HG03135 (cell line): Measurements from ENCODE around the gene FAM234A.

ENCODE experiments used
- ATAC-seq: cut with Tn5 transposase; IDR thresholded peaks from one replicate; pipeline ENCODE4 v1.9.1; 2021; ENCODE audit warnings: mild to moderate bottlenecking, moderate library complexity; ENCODE audit not compliant: unreplicated experiment

The FAM234A gene

DNA sequence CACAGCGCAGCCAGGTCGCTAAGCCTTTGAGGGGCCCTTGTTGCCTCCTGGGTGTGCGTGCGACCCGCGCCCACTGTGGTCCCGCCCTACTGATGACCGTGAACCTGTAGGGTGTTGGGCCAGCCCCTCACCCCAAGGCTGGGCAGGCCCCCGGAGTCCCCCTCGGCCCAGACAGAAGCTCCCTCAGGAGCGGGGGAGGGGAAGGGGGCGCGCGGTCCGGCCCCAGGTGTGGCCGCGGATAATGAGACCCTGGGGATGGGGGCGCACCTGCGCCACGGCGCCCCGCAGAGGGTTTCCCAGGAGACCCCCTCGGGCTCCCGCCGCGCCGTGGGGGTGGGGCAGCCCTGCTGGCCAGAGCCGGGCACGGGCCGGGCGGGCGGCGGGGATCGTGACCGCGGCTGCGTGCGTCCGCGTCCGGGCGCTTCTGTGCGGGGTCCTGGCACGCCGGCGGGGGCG lies 45.4 kb downstream of the FAM234A start:
- no peak for ATAC-seq

DNA sequence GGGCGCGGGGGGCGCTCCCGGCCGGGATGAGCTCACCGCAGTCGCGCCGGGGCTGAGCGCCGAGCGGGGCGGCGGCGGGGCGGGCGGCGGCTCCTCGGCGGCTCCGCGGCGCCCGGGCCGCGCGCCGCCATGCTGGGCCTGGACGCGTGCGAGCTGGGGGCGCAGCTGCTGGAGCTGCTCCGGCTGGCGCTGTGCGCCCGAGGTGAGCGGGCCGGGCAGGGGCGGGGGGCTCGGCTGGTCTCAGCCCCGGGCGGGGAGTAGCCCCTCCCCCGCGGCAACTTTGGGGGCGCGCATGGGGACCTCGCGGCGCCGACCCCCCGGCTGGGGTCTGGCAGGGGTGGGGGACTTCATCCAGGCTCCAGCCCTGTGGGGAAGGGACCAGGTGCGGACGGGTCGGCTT lies 45.9 kb downstream of the FAM234A start, which contains the start of gene ARHGDIG:
ARHGDIG (plus strand) TSS at position 40 of the 400 bp plus-strand sequence; CDS start at position 130, 90 bp downstream.
- ATAC-seq: no peak

DNA sequence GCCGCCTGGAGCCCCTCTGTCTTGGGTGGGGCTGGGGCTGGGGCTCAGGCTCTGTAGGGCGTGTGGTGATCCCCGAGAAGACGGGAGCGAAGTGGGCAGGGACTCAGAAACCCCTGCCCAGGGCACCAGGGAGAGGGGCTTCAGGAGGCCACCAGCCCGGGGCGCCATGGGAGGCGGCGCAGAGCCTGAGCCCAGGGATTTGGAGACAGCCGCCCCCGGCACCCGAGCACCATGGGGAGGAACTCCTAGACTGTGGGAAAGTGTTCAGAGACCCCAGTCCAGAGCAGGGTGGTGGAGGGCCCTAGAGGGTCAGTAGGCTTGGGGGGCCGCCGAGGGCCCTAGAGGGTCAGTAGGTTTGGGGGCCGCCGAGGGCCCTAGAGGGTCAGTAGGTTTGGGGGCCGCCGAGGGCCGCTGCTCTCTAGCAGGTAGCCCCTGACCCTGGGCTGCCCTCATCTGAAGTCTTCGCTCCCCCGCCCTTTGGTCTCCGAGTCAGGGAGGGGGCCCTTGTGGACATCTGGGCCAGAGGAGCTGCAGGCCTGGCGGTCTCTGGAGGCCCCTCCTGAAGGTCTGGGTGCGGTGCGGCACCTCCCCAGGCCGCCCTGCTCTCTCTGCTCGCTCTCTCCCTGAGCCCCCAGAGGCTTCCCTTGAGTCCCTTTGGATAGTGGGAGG lies 46.5 kb downstream of the FAM234A start:
- ATAC-seq: no peak

DNA sequence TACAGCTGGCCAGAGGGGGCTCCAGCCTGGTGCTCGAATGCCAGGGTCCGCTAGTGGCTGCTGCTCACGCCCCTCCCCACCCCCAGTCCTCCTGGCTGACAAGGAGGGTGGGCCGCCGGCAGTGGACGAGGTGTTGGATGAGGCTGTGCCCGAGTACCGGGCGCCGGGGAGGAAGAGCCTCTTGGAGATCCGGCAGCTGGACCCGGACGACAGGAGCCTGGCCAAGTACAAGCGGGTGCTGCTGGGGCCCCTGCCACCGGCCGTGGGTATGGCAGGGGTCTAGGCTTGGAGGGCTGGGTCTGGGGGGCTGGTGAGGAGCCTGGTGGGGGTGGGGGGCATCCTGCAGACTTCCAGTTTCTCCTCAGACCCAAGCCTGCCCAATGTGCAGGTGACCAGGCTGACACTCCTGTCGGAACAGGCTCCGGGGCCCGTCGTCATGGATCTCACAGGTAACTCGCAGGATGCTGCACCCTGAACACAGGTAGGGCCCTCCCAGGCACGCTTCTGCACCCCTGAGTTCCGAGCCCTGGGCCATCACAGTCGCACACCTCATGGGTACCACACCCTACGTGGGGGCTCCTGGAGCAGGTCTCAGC lies 47.1 kb downstream of the FAM234A start:
- ATAC-seq: no peak

DNA sequence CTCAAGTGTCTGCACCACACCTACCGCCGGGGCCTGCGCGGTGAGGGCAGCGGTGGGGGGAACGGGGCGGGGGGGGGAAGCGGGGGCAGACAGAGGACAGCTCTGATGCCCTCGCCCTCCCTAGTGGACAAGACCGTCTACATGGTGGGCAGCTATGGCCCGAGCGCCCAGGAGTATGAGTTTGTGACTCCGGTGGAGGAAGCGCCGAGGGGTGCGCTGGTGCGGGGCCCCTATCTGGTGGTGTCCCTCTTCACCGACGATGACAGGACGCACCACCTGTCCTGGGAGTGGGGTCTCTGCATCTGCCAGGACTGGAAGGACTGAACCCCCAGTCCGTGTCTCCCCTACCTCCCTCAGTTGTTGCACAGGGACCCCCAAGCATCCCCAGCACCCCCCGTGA lies 47.9 kb downstream of the FAM234A start:
- ATAC-seq: no peak

DNA sequence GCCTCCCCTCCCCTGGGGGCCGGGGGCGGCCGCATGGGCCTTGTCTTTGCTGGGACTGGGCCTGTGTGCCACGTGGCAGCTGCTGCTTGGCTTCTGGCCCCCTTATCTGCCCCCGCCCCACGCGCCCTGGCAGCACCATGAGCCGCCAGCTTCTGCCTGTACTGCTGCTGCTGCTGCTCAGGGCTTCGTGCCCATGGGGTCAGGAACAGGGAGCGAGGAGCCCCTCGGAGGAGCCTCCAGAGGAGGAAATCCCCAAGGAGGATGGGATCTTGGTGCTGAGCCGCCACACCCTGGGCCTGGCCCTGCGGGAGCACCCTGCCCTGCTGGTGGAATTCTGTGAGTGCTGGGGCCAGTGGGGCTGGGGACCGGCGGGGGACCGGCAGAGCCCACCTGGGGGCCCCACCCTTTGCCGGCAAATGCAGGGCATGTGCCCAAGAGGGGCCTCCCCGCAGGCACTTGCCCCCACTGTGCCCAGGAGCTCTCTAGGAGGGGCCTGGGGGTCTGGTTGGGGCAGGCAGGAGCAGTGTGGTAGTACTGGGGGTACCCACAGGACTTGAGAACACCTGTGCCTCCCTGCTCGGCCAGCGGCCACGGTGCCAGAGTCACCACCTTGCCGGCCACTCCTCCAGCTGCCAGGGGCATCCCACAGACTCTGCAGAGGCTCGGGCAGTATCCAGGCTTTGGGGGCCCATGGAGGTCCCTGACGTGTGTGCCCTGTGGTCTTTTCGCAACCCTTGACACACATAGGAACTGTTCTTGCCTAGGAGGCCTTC lies 48.6 kb downstream of the FAM234A start, which contains the start of gene PDIA2:
PDIA2 (plus strand) TSS at position 132 of the 773 bp plus-strand sequence; CDS start at position 138, 6 bp downstream.
- no peak for ATAC-seq

DNA sequence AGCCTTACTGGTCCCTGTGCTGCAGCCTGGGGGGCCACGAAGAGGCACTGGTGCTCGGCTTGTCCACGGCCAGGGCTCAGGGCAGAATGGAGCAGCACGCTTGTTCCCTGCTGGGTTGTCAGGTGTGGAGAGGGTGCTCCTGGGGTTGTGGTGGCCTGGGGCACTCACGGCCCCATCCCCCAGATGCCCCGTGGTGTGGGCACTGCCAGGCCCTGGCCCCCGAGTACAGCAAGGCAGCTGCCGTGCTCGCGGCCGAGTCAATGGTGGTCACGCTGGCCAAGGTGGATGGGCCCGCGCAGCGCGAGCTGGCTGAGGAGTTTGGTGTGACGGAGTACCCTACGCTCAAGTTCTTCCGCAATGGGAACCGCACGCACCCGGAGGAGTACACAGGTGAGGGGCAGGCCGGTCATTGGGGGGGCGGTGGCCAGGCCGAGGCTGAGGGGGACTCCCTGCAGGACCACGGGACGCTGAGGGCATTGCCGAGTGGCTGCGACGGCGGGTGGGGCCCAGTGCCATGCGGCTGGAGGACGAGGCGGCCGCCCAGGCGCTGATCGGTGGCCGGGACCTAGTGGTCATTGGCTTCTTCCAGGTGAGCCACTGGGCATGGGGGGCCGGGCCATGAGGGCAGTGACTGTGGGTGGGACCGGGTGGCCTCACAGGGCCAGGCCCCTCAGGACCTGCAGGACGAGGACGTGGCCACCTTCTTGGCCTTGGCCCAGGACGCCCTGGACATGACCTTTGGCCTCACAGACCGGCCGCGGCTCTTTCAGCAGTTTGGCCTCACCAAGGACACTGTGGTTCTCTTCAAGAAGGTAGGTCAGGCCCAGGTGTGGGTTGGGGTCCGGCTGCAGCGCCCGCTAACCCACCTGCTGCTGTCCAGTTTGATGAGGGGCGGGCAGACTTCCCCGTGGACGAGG lies 49.8 kb downstream of the FAM234A start:
- ATAC-seq: no peak

DNA sequence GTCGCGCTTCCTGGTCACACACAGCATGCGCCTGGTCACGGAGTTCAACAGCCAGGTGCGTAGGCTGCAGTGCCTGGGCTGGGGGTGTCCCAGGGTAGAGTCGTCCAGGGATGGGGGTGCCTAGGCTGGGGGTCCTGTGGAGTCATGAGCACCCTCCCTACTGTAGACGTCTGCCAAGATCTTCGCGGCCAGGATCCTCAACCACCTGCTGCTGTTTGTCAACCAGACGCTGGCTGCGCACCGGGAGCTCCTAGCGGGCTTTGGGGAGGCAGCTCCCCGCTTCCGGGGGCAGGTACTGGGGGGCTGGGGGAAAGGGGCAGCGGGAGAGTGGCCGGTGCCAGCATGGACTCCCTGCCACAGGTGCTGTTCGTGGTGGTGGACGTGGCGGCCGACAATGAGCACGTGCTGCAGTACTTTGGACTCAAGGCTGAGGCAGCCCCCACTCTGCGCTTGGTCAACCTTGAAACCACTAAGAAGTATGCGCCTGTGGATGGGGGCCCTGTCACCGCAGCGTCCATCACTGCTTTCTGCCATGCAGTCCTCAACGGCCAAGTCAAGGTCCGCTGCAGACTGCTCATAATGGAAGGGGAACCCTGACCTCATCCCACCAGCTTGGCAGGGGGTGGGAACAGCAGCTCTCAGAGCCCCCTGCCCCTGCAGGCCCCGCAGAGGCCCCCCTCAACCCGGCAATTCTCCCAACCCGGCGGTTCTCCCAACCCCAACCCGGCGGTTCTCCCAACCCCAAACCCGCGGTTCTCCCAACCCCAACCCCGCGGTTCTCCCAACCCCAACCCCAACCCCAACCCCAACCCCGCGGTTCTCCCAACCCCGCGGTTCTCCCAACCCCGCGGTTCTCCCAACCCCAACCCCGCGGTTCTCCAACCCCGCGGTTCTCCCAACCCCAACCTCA lies 50.8 kb downstream of the FAM234A start:
- no peak for ATAC-seq

DNA sequence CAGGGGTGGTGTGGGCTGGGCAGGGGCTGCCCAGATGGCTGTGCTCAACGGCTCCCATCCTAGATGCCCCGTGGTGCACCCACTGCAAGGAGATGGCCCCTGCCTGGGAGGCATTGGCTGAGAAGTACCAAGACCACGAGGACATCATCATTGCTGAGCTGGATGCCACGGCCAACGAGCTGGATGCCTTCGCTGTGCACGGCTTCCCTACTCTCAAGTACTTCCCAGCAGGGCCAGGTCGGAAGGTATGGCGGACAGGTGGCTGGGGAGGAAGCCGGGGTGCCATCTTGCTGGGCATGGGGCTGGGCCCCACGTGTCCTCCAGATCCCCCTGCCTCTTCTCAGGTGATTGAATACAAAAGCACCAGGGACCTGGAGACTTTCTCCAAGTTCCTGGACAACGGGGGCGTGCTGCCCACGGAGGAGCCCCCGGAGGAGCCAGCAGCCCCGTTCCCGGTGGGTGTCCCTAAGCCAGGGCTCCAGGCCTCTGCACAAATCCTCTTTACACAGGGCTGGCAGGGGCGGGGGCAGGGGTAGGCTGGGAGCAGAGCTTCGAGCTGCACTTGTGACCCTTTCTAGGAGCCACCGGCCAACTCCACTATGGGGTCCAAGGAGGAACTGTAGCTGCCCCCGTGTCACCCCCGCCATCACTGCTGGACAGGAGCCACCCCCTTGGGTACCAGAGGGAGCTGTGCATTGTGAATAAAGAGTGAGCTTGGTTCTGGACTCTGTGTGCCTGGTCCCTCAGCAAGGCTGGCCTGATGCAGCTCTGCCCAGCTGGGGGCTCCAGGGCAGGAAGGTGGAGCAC lies 52.1 kb downstream of the FAM234A start:
- ATAC-seq: no peak

DNA sequence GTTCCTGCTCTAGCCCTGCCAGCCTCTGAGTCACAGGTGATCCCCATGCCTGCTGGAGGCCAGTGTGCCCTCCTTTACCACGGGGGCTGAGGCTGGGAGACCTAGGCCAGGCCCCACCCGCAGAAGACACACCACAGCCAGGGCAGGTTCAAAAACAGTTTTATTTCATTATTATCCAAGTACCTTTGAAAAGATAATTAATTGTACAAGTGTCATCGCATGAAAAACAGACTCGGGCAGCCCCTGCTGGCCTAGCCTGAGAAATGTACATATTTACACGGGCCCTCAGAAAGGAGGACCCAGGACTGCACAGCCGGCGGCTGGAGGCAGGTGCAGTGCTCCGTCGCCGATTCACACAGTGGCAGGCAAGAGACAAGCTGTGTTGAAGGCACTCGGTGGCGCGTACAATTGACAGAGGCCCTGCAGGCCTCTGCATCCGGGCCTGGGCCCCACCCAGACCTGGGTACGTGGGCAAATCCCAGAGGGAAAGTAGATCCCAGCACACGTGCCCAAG lies 52.7 kb downstream of the FAM234A start:
- ATAC-seq: no peak

DNA sequence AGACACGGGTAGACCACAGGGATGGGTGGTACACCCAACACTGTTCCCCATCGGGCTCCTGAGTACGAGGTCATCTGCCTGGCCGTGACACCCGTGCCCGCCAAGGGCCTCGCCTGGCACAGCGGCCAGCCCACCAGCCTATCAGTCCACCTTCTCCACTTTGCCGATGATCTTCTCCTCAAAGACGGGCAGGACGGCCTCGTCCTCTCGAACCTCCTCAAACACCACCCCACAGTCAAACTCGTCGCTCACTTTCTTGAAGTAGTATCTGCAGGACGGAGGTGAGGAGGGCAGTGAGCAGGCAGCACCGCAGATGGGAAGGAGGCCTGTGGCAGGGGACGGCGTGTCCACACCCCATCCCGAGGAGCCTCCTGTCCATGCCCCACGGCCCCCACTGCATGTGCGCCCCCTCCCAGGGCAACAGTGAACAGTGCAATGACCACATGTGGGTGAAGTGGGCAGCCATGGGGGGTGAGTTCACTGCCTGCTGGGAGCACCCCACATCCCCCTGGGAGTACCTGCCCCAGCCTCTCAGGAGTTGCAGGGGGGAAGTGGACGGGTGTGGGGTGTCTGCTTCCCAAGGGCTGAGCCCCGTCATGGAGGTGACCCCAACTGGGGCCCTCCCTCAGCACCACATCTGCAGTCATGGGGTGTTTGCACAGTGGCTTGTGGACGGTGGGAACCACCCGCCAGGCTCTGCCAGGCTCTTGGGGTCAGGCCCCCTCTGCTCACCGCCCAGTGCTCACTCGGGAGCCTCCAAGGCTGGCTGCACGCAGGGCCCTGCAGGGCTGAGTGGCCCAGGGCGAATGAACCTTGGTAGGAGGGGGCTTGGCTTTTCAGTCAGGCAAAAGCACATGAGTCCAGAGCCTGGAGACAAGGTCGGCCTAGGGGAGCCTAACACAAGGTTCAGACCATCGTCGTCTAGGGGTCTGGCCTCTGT lies 53.6 kb downstream of the FAM234A start:
- ATAC-seq: no peak

DNA sequence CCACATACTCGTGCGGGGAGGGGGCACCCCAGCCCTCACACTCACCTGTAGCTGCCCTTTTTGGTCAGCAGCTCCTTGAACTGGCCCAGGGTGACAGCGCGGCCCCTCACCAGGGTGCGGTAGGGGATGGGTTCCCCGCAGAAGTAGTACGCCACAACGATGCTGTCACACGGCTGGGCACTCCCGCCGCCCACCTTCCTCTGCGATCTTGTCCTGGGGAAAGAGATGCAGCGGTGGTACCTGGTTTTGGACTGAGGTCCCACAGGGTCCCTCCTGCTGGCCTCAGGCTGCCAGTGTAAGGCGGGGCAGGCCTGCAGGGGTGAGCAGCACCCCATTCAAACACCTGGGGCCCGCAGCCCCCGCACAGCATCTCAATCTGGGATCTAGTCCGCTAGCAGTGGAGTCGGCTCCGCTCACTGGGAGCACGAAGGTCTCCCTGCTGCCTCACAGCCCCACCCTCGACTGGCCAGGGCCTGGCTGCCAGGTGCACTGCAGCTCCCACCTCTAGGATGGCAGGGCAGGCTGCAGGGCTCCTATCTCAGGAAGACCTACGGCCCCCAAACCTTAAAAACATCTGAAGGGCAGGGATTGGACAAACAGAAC lies 54.9 kb downstream of the FAM234A start:
- ATAC-seq: no peak

DNA sequence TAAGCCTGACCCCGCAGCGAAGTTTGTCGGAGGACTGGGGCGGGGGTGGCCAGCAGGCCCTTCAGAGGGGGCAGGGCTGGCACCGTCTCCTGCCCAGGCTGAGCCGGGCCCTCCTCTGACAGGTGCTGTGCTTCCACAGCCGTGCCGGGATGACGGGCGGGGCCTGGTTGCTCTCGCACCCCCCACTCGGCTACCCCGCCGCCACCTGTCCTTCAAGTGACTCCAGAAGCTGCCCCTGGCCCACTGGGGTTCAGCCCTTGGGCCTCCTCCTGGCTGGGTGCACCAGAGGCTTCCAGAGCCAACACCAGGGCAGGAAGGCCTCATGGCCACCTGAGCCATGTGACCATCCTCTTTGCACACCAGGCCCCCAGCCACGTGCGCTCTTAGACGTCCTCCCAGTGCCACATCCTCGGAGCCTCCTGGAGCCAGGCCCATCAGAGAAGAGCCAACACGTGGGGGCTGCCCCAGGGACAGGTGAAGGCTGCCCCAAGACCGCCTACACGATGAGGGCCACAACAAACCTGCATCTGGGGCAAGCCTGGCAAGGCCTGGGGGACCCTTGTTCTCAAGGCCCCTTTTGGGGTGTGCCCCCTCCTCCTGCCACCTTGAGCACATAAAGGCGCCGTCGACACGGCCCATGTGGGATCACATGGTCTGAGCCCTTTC lies 55.5 kb downstream of the FAM234A start:
- ATAC-seq: no peak

DNA sequence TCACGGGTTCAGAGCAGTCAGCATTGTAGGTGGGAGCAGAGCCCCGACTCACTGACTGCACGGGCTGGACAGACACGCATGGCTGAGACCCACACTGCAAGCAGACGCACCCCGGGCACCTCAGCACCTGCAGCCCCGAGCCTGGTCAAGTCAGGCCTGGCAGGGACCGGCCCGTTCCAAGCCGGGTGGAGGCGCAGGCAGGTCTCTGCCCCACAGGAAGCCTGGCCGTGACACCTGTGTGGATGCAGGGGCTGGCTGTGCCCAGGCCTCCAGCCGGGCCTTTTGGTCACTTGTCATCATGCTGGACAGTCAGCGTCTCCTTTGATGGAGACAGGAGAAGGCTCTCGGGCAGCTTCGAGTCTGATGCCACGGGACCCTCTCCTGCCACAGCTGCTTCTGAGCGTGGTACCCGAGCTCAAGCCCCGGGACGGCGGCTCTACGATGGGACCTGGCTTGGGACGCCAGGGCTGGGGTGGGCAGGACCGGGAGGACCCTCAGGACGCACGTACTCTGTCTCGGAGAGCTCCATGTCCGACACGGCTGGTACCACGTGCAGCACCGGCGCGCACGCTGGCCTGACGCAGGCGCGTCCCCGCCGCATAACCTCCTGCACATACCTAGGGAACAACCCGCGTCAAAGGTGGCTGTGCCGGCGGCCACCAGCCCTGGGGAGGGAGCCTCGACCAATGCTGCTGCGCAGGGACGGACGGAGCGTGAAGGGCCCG lies 56.2 kb downstream of the FAM234A start:
- no peak for ATAC-seq

DNA sequence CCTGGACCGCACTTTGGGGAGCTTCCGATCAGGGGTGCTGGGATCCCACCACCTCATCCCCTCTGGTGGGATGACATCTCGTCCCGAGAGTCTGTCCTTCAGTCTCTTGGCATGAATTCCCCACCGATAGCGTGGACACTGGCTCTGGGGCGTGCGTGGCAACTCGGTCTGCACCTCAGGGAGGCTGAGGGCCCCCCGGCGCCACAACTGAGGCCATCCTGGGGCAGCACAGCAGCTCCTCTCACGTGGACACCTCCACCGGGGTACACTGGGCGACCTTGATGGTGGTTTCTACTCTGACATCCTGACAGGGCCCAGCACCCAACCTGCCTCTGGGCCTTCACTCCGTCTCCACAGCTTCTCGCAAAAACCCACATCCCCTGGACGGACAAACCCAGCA lies 56.9 kb downstream of the FAM234A start:
- ATAC-seq: no peak
